Measurements from ENCODE around the gene GID8. TPM values are rescaled to one million over a fixed set of nuclear protein-coding genes. Genes with fewer than 3 reads are reported as not detected.

GID8 gene
- total and polyA plus RNA-seq, 8 donors = 24.5 to 52.6 (median 47.6) TPM

DNA sequence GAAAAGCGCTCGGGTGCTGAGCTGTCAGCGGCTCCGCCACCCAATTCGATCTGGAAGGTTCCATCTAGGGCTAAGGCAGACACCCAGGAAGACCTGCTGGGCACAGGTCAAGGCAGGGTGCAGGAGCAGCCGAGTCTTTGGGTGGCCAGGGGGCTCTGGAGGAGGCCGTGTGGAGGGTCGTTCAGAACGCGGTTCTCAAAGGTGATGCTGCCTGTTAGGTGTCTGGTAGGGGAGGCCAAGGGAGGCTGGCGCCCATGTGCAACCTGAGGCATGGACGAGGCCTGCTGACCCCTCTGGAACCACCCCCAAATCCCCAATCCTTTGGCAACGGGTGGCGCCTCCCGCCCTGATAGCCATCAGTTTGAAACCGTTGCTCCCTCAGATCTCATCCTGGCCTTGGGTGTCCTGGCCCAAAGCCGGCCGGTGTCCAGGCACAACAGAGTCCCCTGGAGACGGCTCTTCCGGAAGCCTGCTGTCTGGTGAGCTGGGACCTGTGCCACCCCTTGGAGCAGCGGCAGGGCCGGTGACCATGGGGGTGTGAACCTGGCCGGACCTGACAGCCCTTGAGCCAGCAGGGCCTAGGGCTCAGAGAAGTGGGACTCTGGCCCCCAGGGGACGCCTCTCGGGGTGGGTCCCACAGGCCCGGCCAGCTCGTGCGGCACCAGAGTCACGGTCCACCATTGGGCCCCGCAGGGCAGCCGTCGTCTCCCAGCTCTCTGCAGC, 25.1 kb downstream of the GID8 start:
- Histone ChIP-seq H3K9me3 (no peaks in the 10 kb centered on the region), H3K27me3 (peaks cover 0 to 4% of the 10 kb centered on the region in 2 donors), H3K4me3 (no peak overlapping the region), H3K27ac (no peak overlapping the region), H3K36me3 (peaks cover 0 to 52% of the 10 kb centered on the region in 2 donors), H3K4me1 (no peaks in the 10 kb centered on the region)
- intact Hi-C loops (cut with DNase I) = no loop called here
- no peak for ATAC-seq
- TF ChIP-seq, protein P1, sequence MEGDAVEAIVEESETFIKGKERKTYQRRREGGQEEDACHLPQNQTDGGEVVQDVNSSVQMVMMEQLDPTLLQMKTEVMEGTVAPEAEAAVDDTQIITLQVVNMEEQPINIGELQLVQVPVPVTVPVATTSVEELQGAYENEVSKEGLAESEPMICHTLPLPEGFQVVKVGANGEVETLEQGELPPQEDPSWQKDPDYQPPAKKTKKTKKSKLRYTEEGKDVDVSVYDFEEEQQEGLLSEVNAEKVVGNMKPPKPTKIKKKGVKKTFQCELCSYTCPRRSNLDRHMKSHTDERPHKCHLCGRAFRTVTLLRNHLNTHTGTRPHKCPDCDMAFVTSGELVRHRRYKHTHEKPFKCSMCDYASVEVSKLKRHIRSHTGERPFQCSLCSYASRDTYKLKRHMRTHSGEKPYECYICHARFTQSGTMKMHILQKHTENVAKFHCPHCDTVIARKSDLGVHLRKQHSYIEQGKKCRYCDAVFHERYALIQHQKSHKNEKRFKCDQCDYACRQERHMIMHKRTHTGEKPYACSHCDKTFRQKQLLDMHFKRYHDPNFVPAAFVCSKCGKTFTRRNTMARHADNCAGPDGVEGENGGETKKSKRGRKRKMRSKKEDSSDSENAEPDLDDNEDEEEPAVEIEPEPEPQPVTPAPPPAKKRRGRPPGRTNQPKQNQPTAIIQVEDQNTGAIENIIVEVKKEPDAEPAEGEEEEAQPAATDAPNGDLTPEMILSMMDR (IDR thresholded peaks at IDR 0.05) = no peak
- peak in 1 of 4 donors; percentile 71 for DNase-seq

DNA sequence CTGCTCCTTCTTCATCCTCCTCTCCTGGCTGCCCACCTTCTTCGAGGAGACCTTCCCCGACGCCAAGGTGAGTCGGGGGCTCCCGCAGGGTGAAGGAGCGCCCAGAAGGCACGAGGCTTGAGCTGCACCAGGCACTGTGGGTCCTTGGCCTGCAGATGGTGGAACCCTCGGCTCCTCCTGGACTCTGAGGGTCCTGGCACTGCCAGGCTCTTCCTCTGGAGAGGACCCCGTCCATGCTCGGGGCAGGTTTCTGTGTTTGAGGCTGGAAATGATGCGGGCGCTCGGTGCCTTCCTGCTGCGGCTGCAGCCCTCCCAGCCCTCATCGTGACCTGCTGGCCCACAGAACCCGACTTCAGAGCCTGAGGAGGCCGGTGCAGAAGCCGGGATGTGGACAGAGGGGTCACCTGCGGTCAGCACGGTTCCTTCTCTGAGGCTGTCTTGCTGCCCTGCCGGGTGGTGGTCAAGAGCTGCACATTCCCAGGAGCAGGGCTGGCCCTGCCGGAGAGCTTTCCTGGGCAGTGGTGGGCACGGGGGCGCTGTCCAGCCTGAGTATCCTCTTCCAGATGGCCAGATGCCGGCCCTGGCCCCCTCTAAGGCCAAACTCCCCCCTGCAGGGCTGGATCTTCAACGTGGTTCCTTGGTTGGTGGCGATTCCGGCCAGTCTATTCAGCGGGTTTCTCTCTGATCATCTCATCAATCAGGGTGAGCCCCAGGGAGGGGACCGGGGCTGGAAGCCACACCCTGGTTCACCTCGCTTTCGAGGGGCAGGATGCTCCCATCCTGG, 25.9 kb downstream of the GID8 start:
- TF ChIP-seq, protein P1 (IDR thresholded peaks at IDR 0.05) = no peak
- intact Hi-C loops (cut with DNase I) = no loop called here
- H3K27ac ChIP-seq = no peak overlapping the region
- peaks cover 0 to 12% of the 10 kb centered on the region in 2 donors for H3K27me3 ChIP-seq
- H3K4me1 ChIP-seq = no peaks in the 10 kb centered on the region
- ATAC-seq (no peak), DNase-seq (peak in 1 of 4 donors; percentile 69)
- no peak overlapping the region for H3K4me3 ChIP-seq
- H3K36me3 ChIP-seq = peaks cover 0 to 48% of the 10 kb centered on the region in 2 donors
- H3K9me3 ChIP-seq = no peaks in the 10 kb centered on the region

DNA sequence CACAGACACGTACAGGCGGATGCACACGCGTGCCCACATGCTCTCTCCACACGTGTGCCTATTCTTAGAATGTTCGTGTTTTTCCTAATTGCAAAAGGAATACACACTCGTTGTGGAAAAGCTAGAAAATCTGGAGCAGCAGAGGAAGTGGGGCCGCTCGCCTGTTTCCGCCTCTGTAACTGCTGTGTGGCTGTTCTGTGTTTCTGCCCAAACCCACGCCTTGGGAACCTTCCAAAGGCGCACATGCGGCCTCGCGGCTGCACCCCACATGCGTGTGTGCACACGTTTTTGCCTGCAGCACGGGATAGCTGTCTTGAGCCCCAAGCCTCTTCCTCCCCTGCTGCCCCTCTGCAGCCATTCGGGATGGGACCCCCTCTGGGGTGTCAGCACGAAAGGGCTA, 26.8 kb downstream of the GID8 start:
- Histone ChIP-seq H3K4me1 (no peaks in the 10 kb centered on the region), H3K27ac (no peak overlapping the region), H3K4me3 (no peak overlapping the region), H3K9me3 (no peaks in the 10 kb centered on the region), H3K36me3 (peaks cover 0 to 48% of the 10 kb centered on the region in 2 donors), H3K27me3 (peaks cover 0 to 20% of the 10 kb centered on the region in 2 donors)
- DNase-seq (peak in 1 of 4 donors; percentile 47), ATAC-seq (no peak)
- TF ChIP-seq, protein P1 (IDR thresholded peaks at IDR 0.05) = no peak
- intact Hi-C loops (cut with DNase I) = no loop called here

DNA sequence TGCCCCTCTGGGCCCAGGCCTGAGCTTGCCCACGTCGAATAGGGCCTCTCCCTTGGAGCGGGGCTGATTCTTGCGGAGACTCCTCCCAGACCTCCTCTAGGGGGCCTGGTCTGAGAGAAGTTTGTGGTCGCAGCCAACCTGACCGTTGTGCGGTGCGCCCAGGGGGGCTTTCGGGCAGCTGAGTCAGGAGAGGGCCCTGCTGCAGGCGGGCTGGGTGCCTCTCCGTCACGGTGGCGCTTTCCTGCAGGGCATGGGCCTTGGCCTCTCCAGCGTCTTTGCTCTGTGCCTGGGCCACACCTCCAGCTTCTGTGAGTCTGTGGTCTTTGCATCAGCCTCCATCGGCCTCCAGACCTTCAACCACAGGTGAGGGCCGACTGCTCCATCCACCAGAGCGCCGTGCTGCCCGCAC, 27.4 kb downstream of the GID8 start:
- intact Hi-C loops (cut with DNase I) = no loop called here

More for the DNA sequence above, 27.4 kb downstream of the GID8 start:
- Histone ChIP-seq H3K4me1 (no peaks in the 10 kb centered on the region), H3K36me3 (peaks cover 0 to 48% of the 10 kb centered on the region in 2 donors), H3K9me3 (no peaks in the 10 kb centered on the region), H3K27me3 (peaks cover 2 to 26% of the 10 kb centered on the region in 2 donors), H3K4me3 (no peak overlapping the region), H3K27ac (no peak overlapping the region)
- TF ChIP-seq, protein P1 (IDR thresholded peaks at IDR 0.05) = no peak
- DNase-seq (peak in 1 of 4 donors; percentile 75), ATAC-seq (no peak)
